K562 (cell line): Measurements from ENCODE around the gene STIM1. TPM values are rescaled to one million over a fixed set of nuclear protein-coding genes. Genes with fewer than 3 reads are reported as not detected.

ENCODE experiments used
- ARHGAP35 ChIP-seq: fragments of 450-650 bp; IDR thresholded peaks from 2 replicates; pipeline ENCODE4 v1.6.1; 2018; ENCODE audit not compliant: partially characterized antibody
- HDAC6 ChIP-seq: IDR thresholded peaks from 2 replicates; pipeline ENCODE4 v1.6.1; 2012; ENCODE audit warnings: low read depth, mild to moderate bottlenecking, control low read depth, inconsistent platforms, low read length, moderate library complexity
- HNRNPLL ChIP-seq: fragments of 200-400 bp; formaldehyde crosslinking; IDR thresholded peaks from 2 replicates; pipeline ENCODE4 v1.6.1; 2017; ENCODE audit warnings: low read length, low read depth, mild to moderate bottlenecking; ENCODE audit not compliant: poor library complexity, severe bottlenecking
- KLF6 ChIP-seq: fragments of 250-450 bp; sonication (Bioruptor Pico); IDR thresholded peaks from 2 replicates; pipeline ENCODE4 v1.4.0; 2020; ENCODE audit warnings: mild to moderate bottlenecking, moderate library complexity, borderline replicate concordance
- NFATC3 ChIP-seq: fragments of 450-650 bp; IDR thresholded peaks from 2 replicates; pipeline ENCODE4 v1.6.1; 2017; ENCODE audit warnings: mild to moderate bottlenecking
- PBX2 ChIP-seq, 2 experiments: IDR thresholded peaks in 1 of 2; conservative IDR thresholded peaks in 1 of 2; 2 replicates each; pipeline ENCODE4 v1.6.1; 2016; ENCODE audit warnings: low read depth in 2 of 2, mild to moderate bottlenecking in 1 of 2, missing compliant biosample characterization in 1 of 2, missing genetic modification characterization in 1 of 2, moderate library complexity in 1 of 2
- PHF20 ChIP-seq: fragments of 450-650 bp; IDR thresholded peaks from 2 replicates; pipeline ENCODE4 v1.6.1; 2018; ENCODE audit not compliant: partially characterized antibody
- SP1 ChIP-seq: sonication (generic); formaldehyde crosslinking; IDR thresholded peaks from 2 replicates; pipeline ENCODE4 v1.8.1; 2022; ENCODE audit warnings: mild to moderate bottlenecking, missing genetic modification reagents
- TCF7L2 ChIP-seq: fragments of 150-350 bp; IDR thresholded peaks from 2 replicates; pipeline ENCODE4 v1.6.1; 2016; ENCODE audit warnings: low read depth, mild to moderate bottlenecking, low read length, moderate library complexity
- U2AF2 ChIP-seq: fragments of 200-400 bp; formaldehyde crosslinking; optimal IDR thresholded peaks from 2 replicates; pipeline ENCODE3; 2017; ENCODE audit warnings: low read depth, mild to moderate bottlenecking, low read length
- UBTF ChIP-seq, 2 experiments: IDR thresholded peaks; 2 replicates each; pipeline ENCODE4 v1.6.1; 2012; ENCODE audit warnings: improper control_type of control experiment in 2 of 2, low read depth in 2 of 2, low read length in 2 of 2, borderline replicate concordance in 1 of 2
- ZKSCAN1 ChIP-seq: fragments of 150-350 bp; IDR thresholded peaks from 2 replicates; pipeline ENCODE4 v1.6.1; 2016; ENCODE audit warnings: low read depth, low read length
- ZNF316 ChIP-seq: fragments of 450-650 bp; IDR thresholded peaks from 2 replicates; pipeline ENCODE4 v1.6.1; 2016
- polyA plus RNA-seq, 8 experiments: library from polyadenylated mRNA; depleted of rRNA in 4 of 8; stranded (reverse) in 5 of 8; unstranded in 3 of 8; fragments of >200 nt; fragmentation: Nextera tagmentation in 2 of 8; fragmentation: Illumina TruSeq in 1 of 8; extraction: Ambion mirVana in 2 of 8; extraction: Trizol in 1 of 8; gene quantifications; 2 replicates each; pipeline versions ENCODE4 v1.2.1 to v1.2.3, GENCODE V29; 2011 to 2014; ENCODE audit warnings: inconsistent platforms in 1 of 8, missing spikeins in 1 of 8
- total RNA-seq, 7 experiments: library from RNA; depleted of rRNA in 6 of 7; stranded (reverse); fragments of >200 nt in 6 of 7; fragmentation: Illumina TruSeq in 2 of 7; extraction: Trizol in 2 of 7; gene quantifications; 2 replicates each; pipeline versions ENCODE4 v1.2.1 to v1.2.3, GENCODE V29; 2011 to 2021; ENCODE audit warnings: low replicate concordance in 1 of 7
- TF ChIP-seq, protein P1 (sequence below), 3 experiments: fragments of 200-800 bp in 1 of 3; fragments of 250-450 bp in 1 of 3; fragments of 450-650 bp in 1 of 3; sonication (Bioruptor Pico) in 1 of 3; sonication (Bioruptor generic) in 1 of 3; formaldehyde crosslinking in 1 of 3; IDR thresholded peaks; 2 replicates each; pipeline versions ENCODE4 v1.6.1 to v1.8.0; 2016 to 2022; ENCODE audit warnings: mild to moderate bottlenecking in 2 of 3, missing genetic modification characterization in 2 of 3, missing compliant biosample characterization in 1 of 3, moderate library complexity in 1 of 3
- TF ChIP-seq, protein P2 (sequence below): IDR thresholded peaks from 2 replicates; pipeline ENCODE4 v1.6.1; 2016; ENCODE audit warnings: missing genetic modification characterization, missing compliant biosample characterization
- TF ChIP-seq, protein P3 (sequence below): fragments of 450-650 bp; IDR thresholded peaks from 2 replicates; pipeline ENCODE4 v1.6.1; 2016; ENCODE audit warnings: missing biosample characterization, missing genetic modification characterization

STIM1 gene
- total and polyA plus RNA-seq, 9 of the 15 experiments (the other 6 are each of a cell fraction or from before 2014, with no cell fraction given), result 7.7 to 50.5 (median 22.5) TPM

DNA sequence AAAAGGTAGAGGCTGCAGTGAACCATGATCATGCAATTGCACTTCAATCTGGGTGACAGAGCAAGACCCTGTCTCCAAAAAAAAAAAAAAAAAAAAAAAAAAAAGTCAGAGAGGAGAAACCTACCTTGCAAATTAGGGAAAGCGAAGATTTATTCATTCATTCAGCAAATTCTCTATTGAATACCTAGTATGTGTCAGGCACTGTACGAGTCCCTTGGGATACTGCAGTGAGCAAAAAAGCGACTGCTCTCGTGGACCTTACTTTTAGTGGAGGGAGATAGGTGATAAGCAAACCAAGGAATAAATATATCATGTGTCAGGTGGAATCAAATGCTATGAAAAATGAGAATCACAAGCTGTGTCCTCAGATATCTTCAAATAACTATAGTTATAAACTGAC is 101.3 kb downstream of the STIM1 start (continued):
- TF ChIP-seq UBTF (IDR thresholded peaks at IDR 0.05; ENCODE audit: borderline replicate concordance in 1 of 2, low read depth in 2 of 2, low read length in 2 of 2) (no peak), HNRNPLL (no peak), HDAC6 (no peak), NFATC3 (no peak), KLF6 (CRISPR knock-in tag) (no peak), ZNF316 (peak; percentile 22; the same call in 1 of the 2 replicates), PBX2 (CRISPR knock-in tag; IDR thresholded peaks at IDR 0.05; ENCODE audit: low read depth) (no peak), PBX2 (tag; conservative IDR thresholded peaks at IDR 0.05; ENCODE audit: low read depth) (no peak), ZKSCAN1 (peak; percentile 67; the same call in 1 of the 2 replicates), SP1 (CRISPR knock-in tag) (no peak), TCF7L2 (no peak), U2AF2 (no peak), ARHGAP35 (no peak), PHF20 (no peak)
- TF ChIP-seq, protein P1, sequence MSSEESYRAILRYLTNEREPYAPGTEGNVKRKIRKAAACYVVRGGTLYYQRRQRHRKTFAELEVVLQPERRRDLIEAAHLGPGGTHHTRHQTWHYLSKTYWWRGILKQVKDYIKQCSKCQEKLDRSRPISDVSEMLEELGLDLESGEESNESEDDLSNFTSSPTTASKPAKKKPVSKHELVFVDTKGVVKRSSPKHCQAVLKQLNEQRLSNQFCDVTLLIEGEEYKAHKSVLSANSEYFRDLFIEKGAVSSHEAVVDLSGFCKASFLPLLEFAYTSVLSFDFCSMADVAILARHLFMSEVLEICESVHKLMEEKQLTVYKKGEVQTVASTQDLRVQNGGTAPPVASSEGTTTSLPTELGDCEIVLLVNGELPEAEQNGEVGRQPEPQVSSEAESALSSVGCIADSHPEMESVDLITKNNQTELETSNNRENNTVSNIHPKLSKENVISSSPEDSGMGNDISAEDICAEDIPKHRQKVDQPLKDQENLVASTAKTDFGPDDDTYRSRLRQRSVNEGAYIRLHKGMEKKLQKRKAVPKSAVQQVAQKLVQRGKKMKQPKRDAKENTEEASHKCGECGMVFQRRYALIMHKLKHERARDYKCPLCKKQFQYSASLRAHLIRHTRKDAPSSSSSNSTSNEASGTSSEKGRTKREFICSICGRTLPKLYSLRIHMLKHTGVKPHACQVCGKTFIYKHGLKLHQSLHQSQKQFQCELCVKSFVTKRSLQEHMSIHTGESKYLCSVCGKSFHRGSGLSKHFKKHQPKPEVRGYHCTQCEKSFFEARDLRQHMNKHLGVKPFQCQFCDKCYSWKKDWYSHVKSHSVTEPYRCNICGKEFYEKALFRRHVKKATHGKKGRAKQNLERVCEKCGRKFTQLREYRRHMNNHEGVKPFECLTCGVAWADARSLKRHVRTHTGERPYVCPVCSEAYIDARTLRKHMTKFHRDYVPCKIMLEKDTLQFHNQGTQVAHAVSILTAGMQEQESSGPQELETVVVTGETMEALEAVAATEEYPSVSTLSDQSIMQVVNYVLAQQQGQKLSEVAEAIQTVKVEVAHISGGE (CRISPR knock-in tag; IDR thresholded peaks at IDR 0.05), result no peak
- TF ChIP-seq, protein P2, sequence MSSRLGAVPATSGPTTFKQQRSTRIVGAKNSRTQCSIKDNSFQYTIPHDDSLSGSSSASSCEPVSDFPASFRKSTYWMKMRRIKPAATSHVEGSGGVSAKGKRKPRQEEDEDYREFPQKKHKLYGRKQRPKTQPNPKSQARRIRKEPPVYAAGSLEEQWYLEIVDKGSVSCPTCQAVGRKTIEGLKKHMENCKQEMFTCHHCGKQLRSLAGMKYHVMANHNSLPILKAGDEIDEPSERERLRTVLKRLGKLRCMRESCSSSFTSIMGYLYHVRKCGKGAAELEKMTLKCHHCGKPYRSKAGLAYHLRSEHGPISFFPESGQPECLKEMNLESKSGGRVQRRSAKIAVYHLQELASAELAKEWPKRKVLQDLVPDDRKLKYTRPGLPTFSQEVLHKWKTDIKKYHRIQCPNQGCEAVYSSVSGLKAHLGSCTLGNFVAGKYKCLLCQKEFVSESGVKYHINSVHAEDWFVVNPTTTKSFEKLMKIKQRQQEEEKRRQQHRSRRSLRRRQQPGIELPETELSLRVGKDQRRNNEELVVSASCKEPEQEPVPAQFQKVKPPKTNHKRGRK (tag), result 0 out of 2 replicates have a peak, but pooled peaks have one; percentile 12
- TF ChIP-seq, protein P3, sequence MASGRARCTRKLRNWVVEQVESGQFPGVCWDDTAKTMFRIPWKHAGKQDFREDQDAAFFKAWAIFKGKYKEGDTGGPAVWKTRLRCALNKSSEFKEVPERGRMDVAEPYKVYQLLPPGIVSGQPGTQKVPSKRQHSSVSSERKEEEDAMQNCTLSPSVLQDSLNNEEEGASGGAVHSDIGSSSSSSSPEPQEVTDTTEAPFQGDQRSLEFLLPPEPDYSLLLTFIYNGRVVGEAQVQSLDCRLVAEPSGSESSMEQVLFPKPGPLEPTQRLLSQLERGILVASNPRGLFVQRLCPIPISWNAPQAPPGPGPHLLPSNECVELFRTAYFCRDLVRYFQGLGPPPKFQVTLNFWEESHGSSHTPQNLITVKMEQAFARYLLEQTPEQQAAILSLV (tag), result no peak
